ENCODE data around the gene HHIP. TPM values are rescaled to one million over a fixed set of nuclear protein-coding genes. Genes with fewer than 3 reads are reported as not detected.

The HHIP gene
- total RNA-seq, 1 donor from 2014 or later: 0.25 TPM

- intact Hi-C loops (cut with DNase I): no loop called here
- TF ChIP-seq, protein P1, sequence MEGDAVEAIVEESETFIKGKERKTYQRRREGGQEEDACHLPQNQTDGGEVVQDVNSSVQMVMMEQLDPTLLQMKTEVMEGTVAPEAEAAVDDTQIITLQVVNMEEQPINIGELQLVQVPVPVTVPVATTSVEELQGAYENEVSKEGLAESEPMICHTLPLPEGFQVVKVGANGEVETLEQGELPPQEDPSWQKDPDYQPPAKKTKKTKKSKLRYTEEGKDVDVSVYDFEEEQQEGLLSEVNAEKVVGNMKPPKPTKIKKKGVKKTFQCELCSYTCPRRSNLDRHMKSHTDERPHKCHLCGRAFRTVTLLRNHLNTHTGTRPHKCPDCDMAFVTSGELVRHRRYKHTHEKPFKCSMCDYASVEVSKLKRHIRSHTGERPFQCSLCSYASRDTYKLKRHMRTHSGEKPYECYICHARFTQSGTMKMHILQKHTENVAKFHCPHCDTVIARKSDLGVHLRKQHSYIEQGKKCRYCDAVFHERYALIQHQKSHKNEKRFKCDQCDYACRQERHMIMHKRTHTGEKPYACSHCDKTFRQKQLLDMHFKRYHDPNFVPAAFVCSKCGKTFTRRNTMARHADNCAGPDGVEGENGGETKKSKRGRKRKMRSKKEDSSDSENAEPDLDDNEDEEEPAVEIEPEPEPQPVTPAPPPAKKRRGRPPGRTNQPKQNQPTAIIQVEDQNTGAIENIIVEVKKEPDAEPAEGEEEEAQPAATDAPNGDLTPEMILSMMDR (IDR thresholded peaks at IDR 0.05): no peak
- TF ChIP-seq POLR2AphosphoS5 (IDR thresholded peaks at IDR 0.05; ENCODE audit: insufficient read depth in 1 of 2, low read depth in 1 of 2) (no peak), POLR2A (IDR thresholded peaks at IDR 0.05) (no peak)
- Histone ChIP-seq H3K4me3 (no peak overlapping the region), H3K4me1 (no peaks in the 10 kb centered on the region), H3K27ac (no peak overlapping the region), H3K36me3 (no peaks in the 10 kb centered on the region), H3K27me3 (no peaks in the 10 kb centered on the region), H3K9me3 (no peaks in the 10 kb centered on the region)
- DNase-seq (ENCODE audit: extremely low spot score in 2 of 2): no peak
These were observed 30.9 kb upstream of the HHIP start for GRCh38 chr4:144614850-144615585.

DNA sequence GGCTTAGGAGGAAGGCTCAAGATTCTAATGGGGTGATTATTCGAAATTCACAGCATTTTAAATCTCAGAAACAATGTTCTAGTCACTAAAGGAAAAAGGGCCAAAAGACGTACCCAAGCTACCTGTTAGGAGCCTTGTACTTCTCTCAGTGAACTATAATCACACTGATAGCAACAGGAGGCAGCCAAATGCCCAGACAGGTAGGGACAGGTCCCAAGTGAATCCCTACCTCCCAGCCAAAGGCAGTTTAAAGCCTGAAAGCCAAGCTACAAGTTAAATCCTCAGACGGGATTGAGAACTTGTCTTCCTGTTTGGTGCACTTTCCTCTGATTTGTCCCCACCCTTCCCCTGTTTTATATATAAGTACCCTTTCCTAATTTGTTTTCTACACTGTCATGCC lies 24.3 kb upstream of the HHIP start:
- Histone ChIP-seq H3K27ac (no peak overlapping the region), H3K4me3 (no peak overlapping the region), H3K36me3 (no peaks in the 10 kb centered on the region), H3K9me3 (no peaks in the 10 kb centered on the region), H3K27me3 (no peaks in the 10 kb centered on the region), H3K4me1 (no peaks in the 10 kb centered on the region)
- no peak for TF ChIP-seq POLR2A (IDR thresholded peaks at IDR 0.05)
- TF ChIP-seq, protein P1 (IDR thresholded peaks at IDR 0.05): no peak
- TF ChIP-seq POLR2AphosphoS5 (IDR thresholded peaks at IDR 0.05; ENCODE audit: insufficient read depth in 1 of 2, low read depth in 1 of 2): no peak
- no peak for DNase-seq (ENCODE audit: extremely low spot score in 2 of 2)
- intact Hi-C loops (cut with DNase I): no loop called here

DNA sequence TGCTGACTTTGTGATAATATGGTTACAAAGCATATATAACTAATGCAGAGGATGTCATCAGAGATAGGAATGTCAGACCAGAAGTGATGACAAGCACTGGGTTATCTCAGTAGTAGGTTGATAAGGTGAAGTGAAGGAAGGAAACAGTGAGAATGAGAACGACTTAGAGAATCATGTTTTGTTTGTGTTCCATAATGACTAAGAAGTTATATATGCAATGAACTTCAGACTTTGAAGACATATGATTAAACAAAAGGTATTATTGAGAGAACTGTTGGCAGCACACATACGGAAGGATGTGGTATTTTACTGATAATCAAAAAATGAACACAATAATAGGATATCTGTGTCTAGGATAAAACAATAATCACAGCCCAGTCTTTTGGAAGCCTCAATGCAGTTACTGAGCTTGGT lies 18.3 kb upstream of the HHIP start:
- Histone ChIP-seq H3K27me3 (no peaks in the 10 kb centered on the region), H3K4me3 (no peak overlapping the region), H3K9me3 (no peaks in the 10 kb centered on the region), H3K36me3 (no peaks in the 10 kb centered on the region), H3K4me1 (no peaks in the 10 kb centered on the region), H3K27ac (no peak overlapping the region)
- DNase-seq (ENCODE audit: extremely low spot score in 2 of 2): no peak
- intact Hi-C loops (cut with DNase I): no loop called here
- TF ChIP-seq POLR2A (IDR thresholded peaks at IDR 0.05) (no peak), POLR2AphosphoS5 (IDR thresholded peaks at IDR 0.05; ENCODE audit: insufficient read depth in 1 of 2, low read depth in 1 of 2) (no peak)
- TF ChIP-seq, protein P1 (IDR thresholded peaks at IDR 0.05): no peak

DNA sequence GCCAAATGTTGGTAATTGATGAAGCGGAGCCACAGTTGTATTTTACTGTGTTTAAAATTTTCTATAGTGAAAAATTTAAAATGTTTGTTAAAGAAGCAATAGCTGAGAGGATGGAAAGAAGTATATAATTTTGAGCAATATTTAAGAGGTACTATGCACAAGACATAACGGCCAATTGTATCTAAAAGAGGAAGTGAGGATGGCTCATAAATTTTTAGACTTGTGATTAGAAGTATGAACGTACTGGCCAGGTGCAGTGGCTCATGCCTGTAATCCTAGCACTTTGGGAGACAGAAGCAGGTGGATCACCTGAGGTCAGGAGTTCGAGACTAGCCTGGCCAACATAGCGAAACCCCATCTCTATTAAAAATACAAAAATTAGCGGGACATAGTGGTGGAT lies 12.7 kb upstream of the HHIP start:
- no peak overlapping the region for H3K27ac ChIP-seq

More for the DNA sequence above, 12.7 kb upstream of the HHIP start:
- no peaks in the 10 kb centered on the region for H3K36me3 ChIP-seq
- H3K9me3 ChIP-seq: no peaks in the 10 kb centered on the region
- TF ChIP-seq, protein P1 (IDR thresholded peaks at IDR 0.05): no peak
- no peak overlapping the region for H3K4me3 ChIP-seq
- H3K4me1 ChIP-seq: no peaks in the 10 kb centered on the region
- no peaks in the 10 kb centered on the region for H3K27me3 ChIP-seq
- intact Hi-C loops (cut with DNase I): no loop called here
- no peak for DNase-seq (ENCODE audit: extremely low spot score in 2 of 2)
